ENCODE results near the gene YY1. TPM values are rescaled to one million over a fixed set of nuclear protein-coding genes. Genes with fewer than 3 reads are reported as not detected.

YY1 gene
- total RNA-seq, 1 donor from 2014 or later, result 58.9 TPM

- H3K27me3 Mint-ChIP-seq (ENCODE audit: insufficient read depth, low read depth), result peaks cover 7% of the 10 kb centered on the region
- no peaks in the 10 kb centered on the region for H3K36me3 Mint-ChIP-seq
- H3K9me3 ChIP-seq (ENCODE audit: low read depth), result no peaks in the 10 kb centered on the region
- H3K9me3 Mint-ChIP-seq, result no peaks in the 10 kb centered on the region
- no peaks in the 10 kb centered on the region for H3K36me3 ChIP-seq
- H3K27ac ChIP-seq, result no peak overlapping the region
- DNase-seq (ENCODE audit: low spot score), result no peak
- H4K20me1 ChIP-seq (ENCODE audit: low read depth), result no peaks in the 10 kb centered on the region
- H3K4me2 ChIP-seq, result no peak overlapping the region
- H2AFZ ChIP-seq (replicated peaks), result no peak overlapping the region
- no peak overlapping the region for H3K9ac ChIP-seq
- no peak overlapping the region for H3K4me3 ChIP-seq
- H3K27ac Mint-ChIP-seq, result no peak overlapping the region
- TF ChIP-seq CTCF (IDR thresholded peaks at IDR 0.05), result no peak
- TF ChIP-seq EZH2phosphoT487 (IDR thresholded peaks at IDR 0.05), result no peak
- no peak for TF ChIP-seq EZH2 (IDR thresholded peaks at IDR 0.05)
- H3K79me2 ChIP-seq (ENCODE audit: low read depth), result no peaks in the 10 kb centered on the region
- no peaks in the 10 kb centered on the region for H3K27me3 ChIP-seq
- no peaks in the 10 kb centered on the region for H3F3A ChIP-seq (ENCODE audit: low read depth)
- H3K4me3 Mint-ChIP-seq, result no peak overlapping the region
- H3K4me1 Mint-ChIP-seq, result peaks cover 6% of the 10 kb centered on the region
- peaks cover 5% of the 10 kb centered on the region for H3K4me1 ChIP-seq
Measured at GRCh38 chr14:100328495-100329163, 89.7 kb downstream of the YY1 start.

- Mint-ChIP-seq H3K9me3 (no peaks in the 10 kb centered on the region), H3K27me3 (ENCODE audit: insufficient read depth, low read depth) (peaks cover 5% of the 10 kb centered on the region), H3K27ac (no peak overlapping the region), H3K36me3 (no peaks in the 10 kb centered on the region), H3K4me3 (no peak overlapping the region), H3K4me1 (peaks cover 5% of the 10 kb centered on the region)
- no peak overlapping the region for H3K4me3 ChIP-seq
- no peaks in the 10 kb centered on the region for H4K20me1 ChIP-seq (ENCODE audit: low read depth)
- H3K4me1 ChIP-seq, result peaks cover 5% of the 10 kb centered on the region
- no peak overlapping the region for H3K9ac ChIP-seq
- H2AFZ ChIP-seq (replicated peaks), result no peak overlapping the region
- DNase-seq (ENCODE audit: low spot score), result no peak
- TF ChIP-seq CTCF (IDR thresholded peaks at IDR 0.05) (no peak), EZH2phosphoT487 (IDR thresholded peaks at IDR 0.05) (no peak), EZH2 (IDR thresholded peaks at IDR 0.05) (no peak)
- H3K9me3 ChIP-seq (ENCODE audit: low read depth), result no peaks in the 10 kb centered on the region
- no peak overlapping the region for H3K4me2 ChIP-seq
- H3K79me2 ChIP-seq (ENCODE audit: low read depth), result no peaks in the 10 kb centered on the region
- no peaks in the 10 kb centered on the region for H3F3A ChIP-seq (ENCODE audit: low read depth)
- no peaks in the 10 kb centered on the region for H3K36me3 ChIP-seq
- H3K27ac ChIP-seq, result no peak overlapping the region
- H3K27me3 ChIP-seq, result no peaks in the 10 kb centered on the region
Measured at GRCh38 chr14:100329233-100330006, 90.5 kb downstream of the YY1 start.

DNA sequence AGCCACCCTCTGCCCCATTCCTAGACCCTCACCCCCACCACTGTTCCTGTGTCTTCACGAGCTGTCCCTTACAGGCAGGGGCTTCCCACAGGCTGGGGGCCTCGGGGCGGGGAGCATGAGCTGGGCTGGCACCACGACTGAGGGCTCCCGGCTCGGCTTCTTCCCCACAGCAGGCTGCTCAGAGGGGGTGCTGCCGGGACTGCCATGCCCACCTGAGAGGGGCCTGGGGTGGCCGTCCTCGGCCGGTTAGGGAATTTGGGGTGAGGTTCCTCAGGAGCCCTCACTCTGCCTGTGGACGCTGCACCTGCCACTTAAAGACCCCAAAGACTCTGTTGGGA is 91.0 kb downstream of the YY1 start:
- H3K79me2 ChIP-seq (ENCODE audit: low read depth), result no peaks in the 10 kb centered on the region
- no peak overlapping the region for H3K4me3 ChIP-seq
- H2AFZ ChIP-seq (replicated peaks), result no peak overlapping the region
- H3K4me2 ChIP-seq, result no peak overlapping the region
- TF ChIP-seq EZH2phosphoT487 (IDR thresholded peaks at IDR 0.05) (no peak), CTCF (IDR thresholded peaks at IDR 0.05) (no peak), EZH2 (IDR thresholded peaks at IDR 0.05) (no peak)
- Mint-ChIP-seq H3K27me3 (ENCODE audit: insufficient read depth, low read depth) (peaks cover 5% of the 10 kb centered on the region), H3K27ac (no peak overlapping the region), H3K36me3 (no peaks in the 10 kb centered on the region), H3K4me1 (peaks cover 5% of the 10 kb centered on the region), H3K4me3 (no peak overlapping the region), H3K9me3 (no peaks in the 10 kb centered on the region)
- H3K9me3 ChIP-seq (ENCODE audit: low read depth), result no peaks in the 10 kb centered on the region
- no peak for DNase-seq (ENCODE audit: low spot score)
- H3K4me1 ChIP-seq, result peaks cover 5% of the 10 kb centered on the region
- H3F3A ChIP-seq (ENCODE audit: low read depth), result no peaks in the 10 kb centered on the region
- H3K27ac ChIP-seq, result no peak overlapping the region
- H3K9ac ChIP-seq, result no peak overlapping the region
- no peaks in the 10 kb centered on the region for H4K20me1 ChIP-seq (ENCODE audit: low read depth)
- no peaks in the 10 kb centered on the region for H3K36me3 ChIP-seq
- H3K27me3 ChIP-seq, result no peaks in the 10 kb centered on the region

All from neural progenitor cell (in vitro differentiated cells).